Measurements from ENCODE around the gene GATB.

The GATB gene

DNA sequence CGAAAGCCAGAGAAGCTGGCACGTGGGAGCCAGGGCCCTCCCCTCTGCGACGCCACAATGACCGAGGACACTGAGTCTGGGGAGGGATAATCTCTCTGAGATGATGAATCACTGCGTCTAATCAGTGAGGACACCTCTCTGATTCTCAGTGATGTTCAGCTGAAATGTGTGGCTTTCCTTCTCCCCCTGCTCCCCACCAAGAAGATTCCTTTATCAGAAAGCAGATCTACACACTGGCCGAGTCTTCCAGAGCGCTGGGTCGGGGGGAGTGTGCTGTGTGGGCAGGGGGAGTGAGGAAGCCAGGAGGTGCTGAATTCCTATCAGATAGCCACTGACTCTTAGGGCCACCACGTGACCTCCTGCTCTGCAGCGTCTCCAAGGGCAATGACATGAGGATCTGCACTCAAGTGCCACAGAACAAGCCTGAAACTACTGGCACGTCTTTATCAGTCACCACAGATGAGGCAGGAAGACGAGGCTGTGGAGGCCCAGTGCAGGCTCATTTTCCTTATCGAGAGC is 89.2 kb downstream of the GATB start:
- DNase-seq: no peak

DNA sequence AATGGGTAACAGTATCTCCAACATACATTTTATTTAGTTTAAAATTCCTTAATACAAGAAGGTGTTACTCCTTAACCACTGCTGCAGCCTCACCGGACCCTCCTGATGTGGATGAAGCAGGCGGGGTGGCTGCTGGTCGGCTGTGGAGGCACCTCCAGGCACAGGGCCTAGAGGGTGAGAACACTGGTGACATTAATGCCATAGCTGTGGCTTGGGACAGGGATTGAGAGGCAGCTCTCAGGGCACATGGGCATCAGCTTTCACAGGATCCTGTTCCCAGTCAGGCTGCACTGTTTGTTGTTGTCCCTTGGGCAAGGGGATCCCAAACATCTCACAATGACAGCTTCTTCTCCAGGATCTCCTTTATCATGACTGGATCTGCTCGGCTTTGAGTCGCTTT is 90.0 kb downstream of the GATB start:
- no peak for DNase-seq

DNA sequence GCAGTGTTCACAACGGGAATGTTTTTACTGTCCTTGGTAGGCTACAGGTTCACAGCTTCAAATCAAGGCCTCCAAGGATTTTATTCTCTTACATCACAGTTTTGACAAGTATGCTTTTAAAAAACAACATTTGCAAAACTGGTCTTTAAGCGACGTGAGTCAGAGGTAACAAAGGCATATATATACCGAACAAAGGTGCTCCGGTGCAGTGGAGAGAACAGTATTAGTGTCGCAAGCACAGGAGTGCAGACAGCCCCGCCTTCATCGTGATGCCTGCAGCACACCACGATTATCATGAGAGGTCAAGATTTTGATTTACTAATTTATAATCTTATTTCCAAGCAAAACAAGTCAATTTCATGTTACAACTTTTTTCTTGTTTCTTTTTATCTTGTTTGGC is 90.8 kb downstream of the GATB start:
- no peak for DNase-seq

DNA sequence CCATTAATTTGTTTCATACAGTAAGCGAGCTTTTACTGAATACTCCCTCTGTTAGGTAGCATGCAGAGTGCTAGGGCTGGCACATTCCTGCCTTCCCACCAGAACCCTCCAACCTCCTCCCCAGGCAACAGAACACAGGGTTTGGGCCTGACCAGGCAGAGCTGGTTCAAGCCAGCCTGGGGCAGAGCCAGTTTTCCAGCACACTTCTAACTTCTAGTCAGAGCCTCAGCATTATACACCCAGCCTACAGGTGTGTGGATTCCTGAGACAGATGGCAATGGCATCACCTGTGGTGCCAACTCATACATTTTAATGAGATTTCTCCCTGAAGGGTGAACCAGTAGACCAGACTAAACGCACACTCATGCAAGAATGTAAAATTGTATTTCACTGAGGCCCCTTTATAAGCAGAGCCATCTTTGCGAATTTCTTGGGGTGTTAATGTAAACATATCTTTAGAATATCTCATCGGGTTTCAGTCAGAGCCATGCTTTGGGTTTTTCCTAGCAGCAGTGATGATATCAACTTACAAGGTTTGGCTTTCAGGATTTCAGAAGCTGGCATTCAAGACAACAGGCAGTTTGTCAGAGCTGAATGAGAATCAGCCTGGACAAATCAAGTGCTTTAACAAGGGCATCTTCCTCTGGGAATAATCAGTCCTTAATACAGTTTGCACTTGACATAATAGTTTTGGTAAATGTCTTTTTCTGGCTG is 92.0 kb downstream of the GATB start:
- DNase-seq: peak; percentile 19

DNA sequence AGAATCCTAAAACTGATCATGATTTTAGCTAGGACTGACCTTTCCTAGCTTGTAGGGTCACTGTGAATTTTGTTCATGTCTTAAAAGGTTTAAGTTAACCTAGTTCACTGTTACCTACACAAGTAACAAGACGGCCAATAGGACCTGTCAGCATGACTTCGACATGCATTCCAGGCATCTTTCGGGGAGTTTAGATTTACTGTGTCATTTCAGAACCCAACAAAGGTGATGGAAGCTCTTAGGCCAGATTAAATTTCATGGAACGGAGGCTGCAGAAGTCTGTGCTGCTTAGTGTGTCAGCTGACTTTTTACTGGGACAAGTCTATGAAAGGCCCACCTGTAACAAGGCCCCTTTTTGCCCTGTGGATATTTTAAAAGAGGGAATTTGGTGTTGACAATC is 93.1 kb downstream of the GATB start:
- no peak for DNase-seq

DNA sequence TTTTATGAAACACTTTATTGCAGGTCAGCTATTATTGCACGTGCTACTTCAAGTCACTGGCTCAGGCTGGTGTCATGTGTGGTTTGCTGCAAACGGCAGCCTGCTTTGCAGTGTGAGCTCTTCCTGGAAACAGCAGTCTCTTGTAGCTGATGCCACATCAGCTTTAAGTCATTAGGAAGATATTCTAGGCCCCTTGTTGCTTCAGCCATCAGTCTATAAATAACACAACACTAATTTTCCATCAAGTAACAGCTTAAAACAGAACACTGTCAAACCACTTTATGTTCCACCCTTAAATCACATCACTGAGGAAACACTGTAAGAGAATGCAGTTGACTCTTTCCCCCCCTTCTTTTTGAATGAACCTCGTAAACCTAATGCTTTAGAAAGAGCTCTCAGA is 93.8 kb downstream of the GATB start:
- DNase-seq: no peak

DNA sequence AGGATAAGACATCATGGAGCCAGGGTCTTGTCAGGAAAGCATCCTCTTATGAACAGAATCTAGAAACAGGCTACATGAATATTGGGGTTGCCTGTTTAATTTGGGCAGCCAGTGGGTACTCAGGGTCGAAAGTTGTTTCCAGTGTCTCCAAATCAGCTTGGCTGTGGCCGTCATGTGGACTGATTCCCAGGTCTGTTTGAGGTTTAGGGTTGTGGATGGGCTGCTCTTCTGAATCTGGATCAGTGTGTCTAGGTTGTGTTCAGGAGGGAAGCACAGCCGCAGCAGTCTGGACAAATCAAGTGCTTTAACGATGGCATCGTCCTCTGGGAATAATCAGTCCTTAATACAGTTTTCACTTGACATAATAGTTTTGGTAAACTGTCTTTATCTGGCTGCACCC is 94.3 kb downstream of the GATB start:
- DNase-seq: no peak

DNA sequence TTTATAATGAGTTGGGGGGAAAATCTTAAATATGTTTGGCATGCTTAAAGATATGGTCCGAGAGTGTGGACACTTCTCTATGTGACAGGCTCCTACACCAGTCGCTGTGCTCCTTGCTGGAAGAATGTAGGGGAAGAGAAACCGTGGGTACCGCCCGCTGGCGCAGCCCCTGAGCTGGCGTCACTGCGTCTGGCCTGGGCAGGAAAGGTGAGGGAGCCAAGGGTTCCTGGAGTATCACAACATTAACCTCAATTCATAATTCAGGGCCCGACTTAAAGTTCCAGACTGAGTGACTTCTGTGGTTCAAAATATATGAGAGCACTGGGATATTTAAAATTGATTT is 95.1 kb downstream of the GATB start:
- no peak for DNase-seq

DNA sequence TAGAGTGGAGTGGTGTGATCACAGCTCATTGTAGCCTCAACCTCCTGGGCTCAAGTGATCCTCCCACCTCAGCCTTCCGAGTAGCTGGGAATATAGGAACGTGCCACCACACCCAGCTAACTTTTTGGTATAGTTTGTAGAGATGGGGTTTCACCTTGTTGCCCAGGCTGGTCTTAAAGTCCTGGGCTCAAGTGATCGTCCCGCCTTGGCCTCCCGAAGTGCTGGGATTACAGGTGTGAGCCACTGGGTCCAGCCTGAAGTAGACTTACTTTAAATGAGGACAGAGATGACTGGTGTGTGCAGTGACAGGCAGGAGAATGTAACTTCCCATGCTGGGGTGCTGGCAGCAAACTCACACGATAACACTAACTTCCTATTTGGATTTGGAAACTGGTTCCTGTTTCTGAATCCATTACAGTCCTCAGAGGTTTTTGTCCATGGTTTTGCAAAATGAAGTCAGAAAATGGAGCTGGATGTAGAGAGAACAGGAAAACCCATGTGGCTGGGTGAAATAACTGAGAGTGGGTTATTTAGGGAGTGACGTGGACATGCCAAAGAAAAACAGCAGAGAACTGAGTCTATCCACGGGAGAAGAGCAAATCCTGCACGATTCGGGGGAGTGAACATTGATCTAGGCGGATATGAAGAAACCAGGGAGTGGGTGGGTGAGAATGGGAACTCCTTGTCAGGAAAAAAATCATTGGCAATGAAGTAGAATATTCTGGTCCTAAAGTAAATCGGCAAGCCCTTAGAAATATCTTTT is 95.6 kb downstream of the GATB start:
- no peak for DNase-seq

DNA sequence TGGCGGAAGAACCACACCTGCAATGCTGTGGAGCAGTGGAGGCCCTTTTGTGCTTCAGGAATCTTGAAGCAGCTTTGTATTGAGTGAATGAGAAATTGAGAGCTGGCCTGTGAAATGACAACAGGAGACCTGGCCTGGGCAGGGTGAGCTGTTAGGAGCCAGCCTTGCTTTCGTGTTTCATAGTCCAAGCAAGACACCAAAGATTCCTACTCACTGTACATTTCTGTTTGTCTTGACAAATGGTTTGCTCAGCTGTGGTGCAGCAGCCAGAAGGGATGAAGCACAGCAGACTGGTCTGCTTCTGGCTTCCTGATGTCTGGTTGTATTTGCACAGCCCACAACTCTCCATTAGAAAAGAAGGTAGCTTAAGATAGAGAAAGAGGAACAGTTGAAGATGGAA is 96.5 kb downstream of the GATB start:
- DNase-seq: no peak

DNA sequence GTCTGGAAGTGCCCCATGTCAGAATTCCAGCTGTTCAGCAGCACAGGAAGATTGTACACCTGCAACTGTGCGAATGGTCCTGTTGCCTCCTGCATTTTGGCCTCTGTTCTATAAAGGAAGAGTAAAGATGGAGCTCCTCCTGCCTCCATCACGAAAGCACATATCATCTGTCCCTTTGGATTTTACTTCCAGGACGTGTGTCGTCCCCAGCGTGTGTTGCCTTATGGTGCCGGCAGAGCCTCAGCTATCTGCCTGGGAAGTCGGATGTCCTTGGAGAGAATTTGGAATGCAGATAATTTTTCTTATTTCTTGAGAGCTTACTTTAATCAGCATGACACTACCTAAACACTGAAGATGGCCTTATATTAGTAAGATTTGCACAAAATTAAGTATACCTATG is 97.7 kb downstream of the GATB start:
- DNase-seq: no peak

DNA sequence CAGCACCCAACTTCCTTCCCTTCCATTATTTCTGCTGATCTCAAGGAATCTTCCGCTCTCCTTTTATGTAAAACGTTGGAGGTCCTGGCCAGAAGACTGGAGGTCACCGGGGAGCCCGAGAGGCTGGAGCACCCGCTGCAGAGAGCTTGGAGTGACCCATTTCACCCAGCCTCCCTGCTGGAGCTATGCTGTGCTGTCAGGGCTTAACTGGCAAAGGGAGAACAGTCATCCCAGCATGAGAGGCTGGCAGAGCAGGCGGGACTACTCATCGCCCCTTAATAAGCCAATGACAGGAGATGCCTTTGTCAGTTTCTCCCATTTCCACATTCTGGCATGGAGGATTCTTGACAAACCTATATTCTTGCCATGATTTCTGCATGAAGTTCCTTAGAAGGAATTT is 98.9 kb downstream of the GATB start:
- DNase-seq: no peak

DNA sequence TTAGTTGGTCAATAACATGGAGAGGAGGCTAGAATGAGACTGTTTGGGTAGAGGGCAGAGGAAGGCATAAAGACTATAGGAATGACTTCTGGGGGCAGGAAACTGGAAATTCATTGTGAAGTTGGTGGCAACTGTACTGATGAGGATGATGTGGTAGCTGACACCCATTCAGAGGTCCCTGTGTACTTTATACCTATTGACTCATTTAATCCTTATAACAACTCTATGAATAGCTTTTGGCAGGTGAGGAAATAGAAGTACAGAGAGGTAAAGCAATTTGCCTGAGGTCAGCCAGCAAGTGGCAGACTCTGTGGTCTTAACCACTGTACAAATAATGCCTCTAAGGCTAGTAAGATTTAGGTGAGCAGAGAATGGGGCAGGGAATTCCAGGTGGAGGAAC is 100.1 kb downstream of the GATB start:
- no peak for DNase-seq

DNA sequence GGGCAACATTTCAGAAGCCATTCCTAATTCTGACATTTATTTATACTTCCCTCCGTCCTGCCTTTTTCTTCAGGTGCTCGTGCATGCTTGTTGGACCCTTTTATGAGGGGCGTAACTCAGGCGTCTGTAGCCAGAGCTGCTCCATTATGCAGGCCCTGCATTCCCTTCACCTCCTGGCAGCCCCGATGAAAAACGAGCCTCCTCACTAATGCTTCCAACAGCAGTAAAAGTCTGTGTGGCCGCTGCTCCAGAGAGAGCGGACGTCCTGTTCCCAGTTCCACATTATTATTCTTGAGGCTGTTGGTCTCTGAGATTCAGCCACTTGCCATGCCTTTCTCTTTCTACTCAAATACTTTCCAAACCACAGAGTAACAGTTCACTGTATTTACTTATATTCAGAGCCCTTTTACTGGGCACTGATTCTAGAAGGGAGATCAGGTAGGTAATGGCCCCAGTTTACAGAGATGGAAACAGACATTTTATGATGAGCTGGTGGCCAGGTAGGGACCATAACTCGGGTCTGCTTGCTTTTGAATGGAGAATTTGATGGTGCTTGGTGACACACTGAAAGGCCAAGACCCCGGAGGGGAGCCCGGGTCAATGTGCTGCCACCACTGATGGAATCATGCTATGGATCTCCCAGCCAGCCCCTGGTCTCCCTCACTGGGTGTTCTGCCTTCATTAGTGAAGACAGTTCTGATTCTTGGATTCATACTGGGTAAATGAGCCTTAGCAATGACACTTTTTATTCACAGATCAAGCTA is 101.0 kb downstream of the GATB start:
- DNase-seq: no peak

DNA sequence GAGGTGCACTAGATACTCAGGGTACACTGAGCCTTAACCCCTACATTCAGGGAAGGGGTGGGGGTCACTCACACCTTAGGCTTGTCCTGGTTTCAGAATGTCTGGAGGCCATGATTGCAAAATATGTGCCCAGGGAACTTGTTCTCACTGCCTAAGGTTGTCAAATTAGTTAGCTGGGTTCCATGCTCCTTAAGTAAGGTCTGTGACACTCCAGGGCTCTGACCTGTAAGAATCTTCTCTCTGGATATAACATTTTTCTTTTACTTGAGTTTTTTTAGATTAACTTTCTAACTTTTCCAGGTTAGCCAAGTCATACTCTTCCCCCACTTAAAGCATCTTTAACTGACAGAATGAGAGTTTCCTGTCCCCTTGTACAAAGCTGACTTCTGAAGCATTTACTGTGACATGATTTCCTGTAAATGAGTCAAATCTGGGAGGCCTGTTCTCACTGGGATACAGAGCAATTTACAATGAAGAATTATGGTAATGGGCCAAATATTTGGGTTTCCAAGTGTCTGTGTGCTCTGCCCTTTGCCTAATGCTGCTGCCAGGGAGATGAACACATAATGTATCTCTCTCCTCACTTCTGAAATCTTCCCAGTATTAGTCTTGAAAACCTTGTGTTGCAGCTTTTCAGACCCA is 101.7 kb downstream of the GATB start:
- no peak for DNase-seq

DNA sequence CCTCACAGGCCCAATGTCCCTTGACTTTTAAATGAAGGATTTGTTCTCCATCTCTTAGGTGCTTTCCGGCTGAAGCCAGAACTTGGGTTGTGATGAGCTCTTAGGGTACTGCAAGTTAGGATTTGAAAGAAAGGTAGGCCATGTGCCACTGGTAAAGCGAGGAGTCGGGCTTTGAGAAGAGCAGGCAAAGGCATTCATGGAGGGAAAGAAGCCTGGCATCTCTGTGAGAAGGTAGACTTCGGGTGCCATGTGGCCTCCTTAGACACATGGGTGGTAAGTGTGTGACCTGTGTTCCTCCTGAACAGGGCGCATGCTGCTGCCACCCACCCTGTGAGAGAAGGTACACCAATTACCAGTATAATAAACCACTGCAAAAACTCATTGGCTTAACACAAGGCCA is 102.9 kb downstream of the GATB start:
- no peak for DNase-seq

DNA sequence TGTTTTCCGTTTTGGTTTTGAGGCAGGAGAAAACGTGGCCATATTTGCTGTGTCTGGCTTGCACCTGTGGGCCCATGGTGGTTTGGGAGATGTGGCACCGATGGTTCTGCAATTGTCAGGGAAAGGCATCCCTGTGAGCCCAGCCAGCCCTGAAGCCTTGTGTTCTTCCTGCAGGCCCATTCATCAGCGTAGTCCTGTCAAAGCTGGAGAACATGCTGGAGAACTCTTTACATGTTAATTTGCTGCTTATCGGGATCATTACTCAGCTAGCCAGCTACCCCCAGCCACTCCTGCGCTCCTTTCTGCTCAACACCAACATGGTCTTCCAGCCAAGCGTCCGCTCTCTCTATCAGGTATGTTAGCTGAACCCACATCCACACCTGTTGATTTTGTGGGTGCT is 104.7 kb downstream of the GATB start:
- no peak for DNase-seq

DNA sequence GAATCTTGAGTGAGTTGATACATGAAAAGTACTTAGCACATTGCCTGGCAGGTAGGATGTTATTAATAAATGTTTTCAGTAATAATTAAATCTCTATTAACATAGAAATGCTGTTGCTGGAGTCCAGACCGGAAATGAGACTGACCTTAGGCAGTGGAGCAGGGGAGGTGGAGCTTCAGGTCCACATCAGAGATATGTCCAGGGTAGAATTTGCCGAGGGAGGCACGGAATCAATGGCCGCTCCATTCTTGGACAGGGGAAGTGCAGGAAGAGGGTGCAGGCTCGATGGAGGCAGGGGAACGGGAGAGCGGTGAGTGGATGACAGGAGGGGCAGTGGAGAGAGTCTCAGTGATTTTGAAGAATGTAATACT is 107.3 kb downstream of the GATB start:
- DNase-seq: no peak

DNA sequence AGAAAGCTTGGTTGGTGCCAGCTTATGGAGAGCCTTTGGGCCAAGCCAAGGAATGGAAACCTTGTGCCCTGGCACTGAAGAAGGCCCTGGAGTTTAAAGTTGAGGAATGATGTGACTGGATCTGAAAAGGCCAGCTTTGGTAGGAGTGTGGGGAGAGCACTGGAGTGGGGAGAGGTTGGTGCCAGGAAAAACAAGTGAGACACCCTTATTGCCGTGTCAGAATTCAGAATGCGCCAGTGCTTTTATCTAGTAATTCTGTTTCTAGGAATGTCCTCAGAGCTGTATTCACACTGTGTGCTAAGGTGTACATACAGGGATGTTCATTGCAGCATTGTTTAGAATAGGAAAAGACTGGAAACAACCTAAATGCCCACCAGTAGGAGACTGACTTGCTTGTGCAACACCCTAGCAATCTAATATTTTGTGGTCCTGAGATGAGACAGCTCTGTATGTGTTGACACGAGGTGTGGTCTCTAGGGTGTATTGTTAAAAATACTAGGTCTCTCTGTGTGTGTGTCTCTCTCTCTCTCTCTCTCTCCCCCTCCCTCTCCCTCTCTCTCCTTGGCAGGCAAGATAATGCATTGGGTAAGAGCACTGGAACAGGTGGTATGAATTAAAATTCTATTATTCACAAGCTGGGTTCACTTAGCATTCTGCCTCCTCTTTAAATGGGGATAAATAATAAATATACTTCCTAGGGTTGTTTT is 107.8 kb downstream of the GATB start:
- no peak for DNase-seq

DNA sequence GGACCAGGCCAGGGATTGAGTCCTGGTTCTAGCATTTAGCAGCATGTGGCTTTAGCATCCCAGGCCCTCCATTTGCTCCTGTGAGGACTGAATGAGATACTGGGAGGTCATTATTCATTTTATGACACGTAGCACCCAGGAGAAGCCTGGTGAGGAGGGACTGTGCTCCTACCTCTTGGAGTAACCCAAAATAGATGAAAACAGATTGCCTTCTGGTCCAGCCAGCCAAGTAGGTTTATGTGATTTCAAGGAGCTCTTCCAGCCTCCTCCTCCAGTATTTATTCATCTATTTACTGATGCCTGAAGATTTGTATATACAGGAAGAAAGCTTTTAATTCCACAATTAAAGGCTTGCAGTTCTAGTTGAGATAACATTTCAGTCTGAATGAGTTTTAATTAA is 109.3 kb downstream of the GATB start:
- no peak for DNase-seq

DNA sequence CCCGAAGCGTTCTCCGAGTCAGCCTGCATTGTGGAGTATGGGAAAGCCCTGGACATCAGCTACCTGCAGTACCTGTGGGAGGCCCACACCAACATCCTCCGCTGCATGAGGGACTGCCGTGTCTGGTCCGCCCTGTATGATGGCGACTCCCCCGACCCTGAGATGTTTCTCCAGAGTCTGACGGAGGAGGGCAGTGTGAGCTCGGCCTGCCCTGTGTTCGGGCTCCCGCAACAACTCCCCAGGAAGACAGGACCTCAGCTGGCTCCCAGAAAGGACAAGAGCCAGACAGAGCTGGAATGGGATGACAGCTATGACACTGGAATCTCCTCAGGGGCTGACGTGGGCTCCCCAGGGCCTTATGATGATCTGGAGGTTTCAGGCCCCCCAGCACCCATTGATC is 111.3 kb downstream of the GATB start:
- DNase-seq: no peak

DNA sequence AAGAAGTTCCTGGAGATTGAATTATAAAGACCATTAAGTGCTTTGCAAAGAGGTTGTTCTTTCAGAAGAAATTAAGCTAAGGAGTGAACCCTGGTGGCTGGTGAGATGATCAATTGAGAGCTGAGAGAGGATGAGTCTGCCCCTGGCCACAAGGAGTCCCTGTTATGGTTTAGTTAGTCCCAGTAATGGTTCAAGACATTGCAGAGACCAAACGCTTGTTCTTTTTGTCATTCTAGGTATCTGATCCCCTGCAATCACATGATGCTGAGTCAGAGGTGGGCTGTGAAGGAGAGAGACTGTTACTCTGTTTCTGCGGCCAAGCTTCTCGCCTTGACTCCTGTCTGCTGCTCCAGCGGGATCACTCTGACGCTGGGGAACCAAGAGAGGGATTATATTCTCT is 114.5 kb downstream of the GATB start:
- no peak for DNase-seq

DNA sequence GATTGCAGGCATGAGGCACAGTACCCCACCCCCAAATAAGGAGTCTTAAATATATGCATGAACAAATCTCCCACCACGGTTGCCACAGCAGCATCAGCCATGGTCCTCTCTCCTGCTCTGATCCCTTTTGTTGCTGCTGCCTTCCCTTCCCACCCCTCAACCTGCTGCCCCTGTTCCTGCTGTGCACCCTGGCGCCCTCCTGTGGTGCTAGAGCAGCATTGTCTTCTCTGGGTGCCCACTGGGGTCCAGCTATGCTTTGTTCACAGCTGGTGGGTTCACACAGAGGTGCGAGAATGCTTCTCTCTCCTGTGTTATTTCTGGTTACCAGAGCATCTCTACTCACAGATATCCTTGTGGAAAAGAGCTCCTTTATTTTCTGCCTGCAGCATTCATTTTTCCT is 116.2 kb downstream of the GATB start:
- no peak for DNase-seq
